ENCODE data around the gene PMEPA1.

The PMEPA1 gene

DNA sequence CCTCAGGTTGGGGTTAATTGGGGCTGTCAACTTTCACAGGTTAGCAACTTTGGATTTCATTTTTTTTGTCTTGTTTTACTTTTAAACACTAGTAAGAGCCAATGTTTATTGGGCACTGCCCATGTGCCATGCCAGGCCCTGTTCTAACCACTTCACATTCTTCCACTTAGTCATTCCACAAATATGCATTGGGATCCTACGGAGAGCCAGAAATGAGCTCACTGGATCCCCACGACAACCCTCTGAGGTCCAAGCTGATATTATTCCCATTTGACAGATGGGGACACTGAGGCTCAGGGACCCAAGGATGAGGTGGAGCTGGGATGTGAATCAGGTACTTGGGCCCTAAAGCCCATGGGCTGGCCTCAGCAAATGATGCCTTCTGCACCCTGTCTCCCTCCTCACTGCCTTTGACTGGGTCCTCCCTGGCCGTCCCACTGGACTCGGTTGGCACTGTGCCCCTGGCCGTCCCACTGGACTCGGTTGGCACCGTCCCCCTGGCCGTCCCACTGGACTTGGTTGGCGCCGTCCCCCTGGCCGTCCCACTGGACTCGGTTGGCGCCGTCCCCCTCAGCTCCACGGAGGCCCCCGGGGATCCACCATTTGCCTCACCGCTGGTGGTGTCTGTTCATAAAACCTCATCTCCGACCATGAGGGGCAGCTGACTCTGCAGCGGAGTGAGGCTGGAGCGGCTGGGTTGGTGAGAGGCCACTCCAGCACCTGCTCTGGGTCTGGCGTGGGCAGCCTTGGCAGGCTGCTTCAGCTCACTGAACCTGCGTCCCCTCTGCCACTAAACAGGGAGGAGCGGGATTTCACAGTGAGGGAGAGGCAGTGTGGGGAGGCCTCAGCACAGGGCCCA, 4.8 kb upstream of the PMEPA1 start:
- Histone ChIP-seq H3K36me3 (ENCODE audit: control insufficient read depth, insufficient read depth, low read length) (no peaks in the 10 kb centered on the region), H3K4me1 (ENCODE audit: control insufficient read depth, insufficient read depth, low read length) (peaks cover 12% of the 10 kb centered on the region), H3K27me3 (ENCODE audit: control insufficient read depth, insufficient read depth, low read length) (no peaks in the 10 kb centered on the region), H3K4me3 (ENCODE audit: low read length) (no peak overlapping the region), H3K9ac (ENCODE audit: low read length) (no peak overlapping the region), H3K27ac (ENCODE audit: low read depth, low read length) (peak overlapping the region; percentile 40)

DNA sequence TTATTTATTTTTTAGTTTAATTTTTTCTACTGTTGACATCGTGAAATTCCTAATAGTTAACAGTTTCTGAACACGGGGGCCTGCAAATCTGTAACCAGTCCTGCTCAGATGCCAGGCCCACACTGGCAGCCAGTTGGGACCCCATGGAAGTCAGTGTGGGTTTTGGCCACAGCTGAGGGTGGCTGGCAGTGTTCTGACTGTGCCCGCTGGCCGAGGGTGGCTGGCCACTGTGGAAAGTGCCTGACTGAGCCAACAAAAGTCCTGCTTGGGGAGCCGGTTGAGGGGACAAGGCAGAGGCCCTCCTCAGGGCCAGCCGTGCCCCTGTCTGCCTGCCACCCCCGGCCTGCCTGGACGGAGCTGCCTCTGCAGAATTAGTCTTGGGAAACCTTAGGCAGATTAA, 4.1 kb upstream of the PMEPA1 start:
- no peak overlapping the region for H3K9ac ChIP-seq (ENCODE audit: low read length)
- no peaks in the 10 kb centered on the region for H3K36me3 ChIP-seq (ENCODE audit: control insufficient read depth, insufficient read depth, low read length)
- H3K4me3 ChIP-seq (ENCODE audit: low read length): no peak overlapping the region
- peaks cover 11% of the 10 kb centered on the region for H3K4me1 ChIP-seq (ENCODE audit: control insufficient read depth, insufficient read depth, low read length)
- no peaks in the 10 kb centered on the region for H3K27me3 ChIP-seq (ENCODE audit: control insufficient read depth, insufficient read depth, low read length)
- H3K27ac ChIP-seq (ENCODE audit: low read depth, low read length): peak overlapping the region; percentile 40

DNA sequence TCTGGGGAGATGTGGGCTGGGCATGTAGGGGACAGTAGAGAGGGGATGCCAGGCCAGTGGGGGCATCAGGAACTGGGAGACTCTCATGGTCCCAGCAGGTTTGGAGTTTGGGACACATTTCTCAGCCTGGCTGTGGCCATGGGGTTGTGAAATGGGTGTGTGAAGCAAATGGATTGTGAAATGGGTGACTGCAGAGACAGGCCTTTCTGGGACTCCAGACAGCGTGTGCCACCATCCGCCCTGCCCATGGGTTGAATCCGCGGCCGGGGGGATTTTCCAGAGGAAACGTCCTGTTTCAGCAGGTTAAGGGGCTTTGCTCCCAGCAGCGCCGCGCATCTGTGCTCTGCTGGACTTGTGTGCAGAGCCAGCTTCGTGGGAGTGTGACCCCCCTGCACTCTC, 3.7 kb upstream of the PMEPA1 start:
- Histone ChIP-seq H3K4me1 (ENCODE audit: control insufficient read depth, insufficient read depth, low read length) (peaks cover 12% of the 10 kb centered on the region), H3K27ac (ENCODE audit: low read depth, low read length) (no peak overlapping the region), H3K27me3 (ENCODE audit: control insufficient read depth, insufficient read depth, low read length) (no peaks in the 10 kb centered on the region), H3K36me3 (ENCODE audit: control insufficient read depth, insufficient read depth, low read length) (no peaks in the 10 kb centered on the region), H3K9ac (ENCODE audit: low read length) (no peak overlapping the region), H3K4me3 (ENCODE audit: low read length) (no peak overlapping the region)

DNA sequence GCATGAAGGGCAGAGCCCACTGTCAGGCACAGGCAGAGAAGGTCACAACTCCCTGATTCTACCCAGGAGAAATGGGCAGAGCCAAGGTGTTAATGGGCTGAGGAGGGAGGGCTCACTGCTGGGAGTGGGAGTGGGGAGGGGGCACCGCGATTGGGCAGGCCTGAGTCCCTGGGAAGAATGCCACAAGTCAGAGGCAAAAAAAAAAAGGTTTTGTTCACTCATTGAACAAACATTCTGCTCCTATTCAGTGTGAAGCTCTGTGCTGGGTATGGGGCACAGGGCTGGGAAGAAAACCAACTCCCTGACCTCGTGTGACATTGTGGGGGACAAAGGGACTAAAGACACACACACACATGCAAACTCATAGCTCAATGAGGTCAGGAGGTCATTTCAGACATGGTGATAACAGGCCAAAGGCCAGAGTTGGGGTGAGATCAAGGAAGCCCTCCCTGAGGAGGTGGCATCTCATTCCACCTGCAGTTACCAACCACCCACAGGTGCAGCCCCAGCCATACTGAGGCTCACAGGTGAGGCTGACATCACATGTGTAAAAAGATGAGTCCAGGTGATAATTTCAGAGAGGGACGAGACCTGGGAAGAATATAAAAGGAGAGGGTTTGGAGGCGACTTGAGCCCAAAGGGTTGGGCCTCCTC, 3.2 kb upstream of the PMEPA1 start:
- Histone ChIP-seq H3K27me3 (ENCODE audit: control insufficient read depth, insufficient read depth, low read length) (no peaks in the 10 kb centered on the region), H3K4me1 (ENCODE audit: control insufficient read depth, insufficient read depth, low read length) (peaks cover 13% of the 10 kb centered on the region), H3K27ac (ENCODE audit: low read depth, low read length) (no peak overlapping the region), H3K4me3 (ENCODE audit: low read length) (no peak overlapping the region), H3K9ac (ENCODE audit: low read length) (no peak overlapping the region), H3K36me3 (ENCODE audit: control insufficient read depth, insufficient read depth, low read length) (no peaks in the 10 kb centered on the region)

DNA sequence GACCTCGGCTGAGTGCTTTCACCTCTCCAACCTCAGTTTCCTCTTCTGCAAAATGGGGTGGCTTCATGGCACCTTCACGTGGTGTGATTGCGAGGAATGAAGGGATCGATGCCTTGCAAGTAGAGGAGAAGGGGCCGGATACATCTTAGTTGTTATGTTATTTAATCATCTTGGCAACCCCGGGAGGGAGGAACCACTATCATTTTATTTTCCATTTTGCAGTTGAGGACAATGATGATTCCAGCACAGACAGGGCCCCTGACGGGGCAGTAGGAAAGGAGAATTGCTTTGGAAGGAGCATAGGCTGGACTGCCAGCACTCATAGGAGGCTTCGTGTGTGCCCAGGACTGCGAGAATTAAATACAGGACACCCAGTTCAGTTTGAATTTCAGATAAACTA, 2.5 kb upstream of the PMEPA1 start:
- H3K9ac ChIP-seq (ENCODE audit: low read length): no peak overlapping the region
- H3K27me3 ChIP-seq (ENCODE audit: control insufficient read depth, insufficient read depth, low read length): no peaks in the 10 kb centered on the region
- no peak overlapping the region for H3K4me3 ChIP-seq (ENCODE audit: low read length)
- H3K27ac ChIP-seq (ENCODE audit: low read depth, low read length): no peak overlapping the region
- H3K36me3 ChIP-seq (ENCODE audit: control insufficient read depth, insufficient read depth, low read length): no peaks in the 10 kb centered on the region
- H3K4me1 ChIP-seq (ENCODE audit: control insufficient read depth, insufficient read depth, low read length): peaks cover 13% of the 10 kb centered on the region

DNA sequence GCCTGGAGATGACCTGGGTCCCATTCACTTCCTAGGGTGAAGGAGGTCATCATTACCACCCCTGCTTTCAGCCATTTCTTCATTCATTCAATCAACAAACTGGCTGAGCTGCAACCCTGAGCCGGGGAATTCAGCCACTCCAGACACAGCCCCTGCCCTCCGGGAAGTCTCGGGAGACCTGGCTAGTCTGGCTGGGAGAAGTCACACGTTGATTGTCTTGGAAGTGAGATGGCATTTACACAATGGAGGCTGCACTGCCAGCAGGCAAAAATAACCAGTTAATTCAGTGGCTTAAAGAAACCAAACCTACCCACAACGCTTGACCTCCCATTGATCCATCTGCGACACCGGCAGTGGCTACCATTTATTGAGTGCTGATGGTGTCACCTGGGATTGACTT, 2.0 kb upstream of the PMEPA1 start:
- Histone ChIP-seq H3K4me1 (ENCODE audit: control insufficient read depth, insufficient read depth, low read length) (peaks cover 13% of the 10 kb centered on the region), H3K36me3 (ENCODE audit: control insufficient read depth, insufficient read depth, low read length) (no peaks in the 10 kb centered on the region), H3K27ac (ENCODE audit: low read depth, low read length) (no peak overlapping the region), H3K4me3 (ENCODE audit: low read length) (no peak overlapping the region), H3K27me3 (ENCODE audit: control insufficient read depth, insufficient read depth, low read length) (no peaks in the 10 kb centered on the region), H3K9ac (ENCODE audit: low read length) (no peak overlapping the region)

DNA sequence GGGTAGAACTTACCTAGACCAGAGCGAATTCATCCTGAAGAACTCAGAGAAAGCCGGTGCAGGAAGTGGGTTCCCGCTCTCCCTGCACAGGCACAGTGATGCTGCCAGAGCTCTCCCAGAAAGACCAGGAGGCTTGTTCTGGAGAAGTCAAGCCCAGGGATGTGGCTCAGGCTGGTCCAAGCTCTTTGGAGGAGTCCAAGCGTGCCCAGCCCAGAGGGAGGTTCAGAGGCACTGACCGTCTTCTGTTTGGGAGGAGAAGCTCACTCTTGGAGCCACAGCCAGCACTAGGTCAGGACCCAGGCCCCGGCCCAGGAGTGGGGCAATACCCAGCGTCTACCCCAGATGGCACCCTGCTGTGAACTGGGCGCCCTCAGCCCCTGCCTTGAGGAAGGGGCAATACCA, 1.5 kb upstream of the PMEPA1 start:
- peaks cover 13% of the 10 kb centered on the region for H3K4me1 ChIP-seq (ENCODE audit: control insufficient read depth, insufficient read depth, low read length)

DNA sequence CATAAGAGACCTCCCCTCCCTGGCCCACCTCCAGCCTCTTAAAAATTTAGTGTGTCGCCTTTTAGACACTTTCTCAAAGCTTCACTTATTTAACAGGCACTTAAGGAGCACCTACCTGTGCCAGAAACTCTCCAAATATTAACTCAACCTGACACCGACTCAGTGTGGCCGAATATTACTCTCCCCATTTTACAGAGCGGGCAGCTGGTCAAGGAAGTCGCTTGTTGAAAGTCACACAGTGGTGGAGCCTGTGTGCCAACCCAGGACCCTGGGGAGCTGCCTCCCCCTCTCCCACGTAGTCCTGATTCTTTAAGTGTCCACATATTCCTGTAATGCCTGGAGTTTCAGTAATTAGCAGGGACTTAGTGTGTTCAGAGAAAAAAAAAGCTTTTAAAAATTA, 1.0 kb upstream of the PMEPA1 start:
- no peaks in the 10 kb centered on the region for H3K27me3 ChIP-seq (ENCODE audit: control insufficient read depth, insufficient read depth, low read length)
- H3K9ac ChIP-seq (ENCODE audit: low read length): no peak overlapping the region
- H3K4me3 ChIP-seq (ENCODE audit: low read length): peak overlapping the region; percentile 83
- H3K36me3 ChIP-seq (ENCODE audit: control insufficient read depth, insufficient read depth, low read length): no peaks in the 10 kb centered on the region
- no peak overlapping the region for H3K27ac ChIP-seq (ENCODE audit: low read depth, low read length)
- peaks cover 13% of the 10 kb centered on the region for H3K4me1 ChIP-seq (ENCODE audit: control insufficient read depth, insufficient read depth, low read length)

More for the DNA sequence above, 1.5 kb upstream of the PMEPA1 start:
- Histone ChIP-seq H3K36me3 (ENCODE audit: control insufficient read depth, insufficient read depth, low read length) (no peaks in the 10 kb centered on the region), H3K27ac (ENCODE audit: low read depth, low read length) (peak overlapping the region; percentile 35), H3K27me3 (ENCODE audit: control insufficient read depth, insufficient read depth, low read length) (no peaks in the 10 kb centered on the region), H3K4me3 (ENCODE audit: low read length) (peak overlapping the region; percentile 83), H3K9ac (ENCODE audit: low read length) (no peak overlapping the region)

DNA sequence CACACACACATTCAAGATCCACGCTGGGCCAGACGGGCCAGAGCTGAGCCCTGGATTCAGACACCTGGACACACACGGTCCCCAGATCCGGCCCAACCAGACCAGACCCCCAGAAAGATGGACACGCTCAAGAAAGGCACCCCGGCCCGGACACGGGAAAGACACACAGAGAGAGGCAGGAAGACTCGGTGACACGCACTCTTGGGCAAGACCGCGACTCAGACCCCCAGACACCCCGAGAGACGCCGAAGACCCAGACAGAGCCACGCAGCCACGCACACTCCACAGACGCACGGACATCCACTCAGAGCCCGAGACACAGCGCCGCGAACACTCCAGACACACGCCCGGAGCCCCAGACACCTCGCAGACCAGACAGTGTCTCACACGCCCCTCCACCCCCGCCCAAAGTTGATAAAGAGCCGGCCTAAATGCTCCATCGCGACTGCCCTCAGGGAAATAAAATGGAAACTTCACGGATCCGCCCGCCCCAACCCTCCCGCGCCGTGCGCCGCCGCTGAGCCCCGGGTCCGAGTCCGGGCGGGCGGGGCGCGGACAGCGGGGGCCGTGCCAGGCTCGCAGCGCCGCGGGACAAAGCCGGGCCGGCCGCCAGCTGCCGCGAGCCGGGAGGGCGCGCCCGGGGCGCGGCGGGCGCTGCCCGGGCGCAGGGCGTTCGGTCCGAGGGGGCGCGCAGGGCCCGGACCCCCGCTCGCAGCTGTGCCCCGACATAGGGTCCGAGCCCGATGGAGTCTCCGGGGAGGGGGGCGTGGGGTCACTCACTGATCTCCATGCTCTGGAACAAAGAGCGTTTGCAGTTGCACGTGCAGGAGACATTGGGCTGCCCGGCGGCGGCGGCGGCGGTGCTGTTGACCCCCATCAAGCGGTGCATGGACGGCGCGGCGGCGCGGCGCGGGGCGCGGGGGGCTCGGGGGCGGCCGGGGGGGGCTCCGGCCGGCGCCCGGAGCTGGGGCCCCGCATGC, 831 bp downstream of the PMEPA1 start:
- peak overlapping the region; percentile 68 for H3K4me3 ChIP-seq (ENCODE audit: low read length)
- H3K36me3 ChIP-seq (ENCODE audit: control insufficient read depth, insufficient read depth, low read length): no peaks in the 10 kb centered on the region
- H3K27me3 ChIP-seq (ENCODE audit: control insufficient read depth, insufficient read depth, low read length): no peaks in the 10 kb centered on the region
- peaks cover 8% of the 10 kb centered on the region for H3K4me1 ChIP-seq (ENCODE audit: control insufficient read depth, insufficient read depth, low read length)
- H3K27ac ChIP-seq (ENCODE audit: low read depth, low read length): peak overlapping the region; percentile 60
- H3K9ac ChIP-seq (ENCODE audit: low read length): no peak overlapping the region

DNA sequence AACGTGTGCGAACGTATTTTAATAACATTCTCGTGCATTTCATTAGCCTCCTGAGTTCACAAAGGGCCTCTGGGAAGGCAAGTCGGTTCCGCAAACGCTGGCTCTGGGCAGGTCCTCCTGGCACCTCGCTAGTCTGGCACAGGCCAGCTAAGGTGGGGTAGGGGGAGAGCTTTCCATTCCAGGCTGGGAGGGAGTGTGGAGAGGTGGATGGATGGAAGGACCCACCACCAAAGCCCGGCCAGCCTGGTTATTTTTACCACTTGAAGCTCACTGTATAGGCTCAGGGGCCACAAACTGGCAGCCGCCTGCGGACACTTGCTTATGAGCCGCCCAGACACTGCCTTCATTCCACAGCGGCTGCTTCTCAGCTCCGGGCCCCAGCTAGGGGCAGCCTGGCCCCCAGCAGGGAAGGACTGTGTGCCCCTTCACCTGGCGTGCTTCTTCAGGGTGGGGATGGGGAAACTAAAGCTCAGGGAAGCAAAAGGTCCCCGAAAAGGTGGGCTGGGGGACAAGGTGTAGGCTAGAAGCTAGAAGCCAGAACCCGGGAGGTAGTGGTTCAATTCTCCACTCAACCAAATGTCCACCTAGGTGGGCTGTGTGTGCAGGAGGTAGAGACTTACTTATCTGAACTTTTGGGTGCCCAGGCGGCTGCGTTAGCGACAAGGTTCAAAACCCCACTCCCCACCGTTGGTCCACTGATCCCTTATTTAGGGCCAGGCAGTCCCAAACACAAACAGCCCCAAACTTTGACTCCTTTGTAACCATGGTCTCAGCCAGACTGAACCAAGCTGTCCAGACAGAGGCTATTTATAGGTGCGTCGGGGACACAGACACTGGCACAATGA, 1.7 kb downstream of the PMEPA1 start:
- H3K36me3 ChIP-seq (ENCODE audit: control insufficient read depth, insufficient read depth, low read length): no peaks in the 10 kb centered on the region
- H3K4me1 ChIP-seq (ENCODE audit: control insufficient read depth, insufficient read depth, low read length): peaks cover 8% of the 10 kb centered on the region
- no peak overlapping the region for H3K9ac ChIP-seq (ENCODE audit: low read length)
- H3K27me3 ChIP-seq (ENCODE audit: control insufficient read depth, insufficient read depth, low read length): no peaks in the 10 kb centered on the region
- peak overlapping the region; percentile 60 for H3K27ac ChIP-seq (ENCODE audit: low read depth, low read length)
- H3K4me3 ChIP-seq (ENCODE audit: low read length): peak overlapping the region; percentile 68

DNA sequence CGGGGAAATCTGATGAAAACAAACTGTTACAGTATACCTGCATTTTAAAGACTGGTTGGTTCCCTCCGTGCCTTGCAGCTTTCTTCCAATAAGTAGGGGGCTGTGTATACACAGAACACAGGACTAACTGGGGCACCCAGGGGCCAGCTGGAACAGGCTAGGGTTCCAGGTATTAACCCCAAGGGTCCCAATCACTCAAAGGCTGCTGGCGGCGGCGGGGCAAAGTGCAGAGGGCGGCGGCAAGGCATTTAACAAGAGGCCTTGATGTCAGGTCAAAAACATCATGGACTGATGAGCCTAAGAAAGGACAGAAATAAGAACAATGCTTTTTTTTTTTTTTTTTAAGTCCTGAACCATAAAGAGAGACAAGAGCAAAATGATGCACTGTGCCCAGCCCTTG, 2.5 kb downstream of the PMEPA1 start:
- H3K4me3 ChIP-seq (ENCODE audit: low read length): peak overlapping the region; percentile 39
- no peaks in the 10 kb centered on the region for H3K36me3 ChIP-seq (ENCODE audit: control insufficient read depth, insufficient read depth, low read length)
- peaks cover 8% of the 10 kb centered on the region for H3K4me1 ChIP-seq (ENCODE audit: control insufficient read depth, insufficient read depth, low read length)
- H3K27ac ChIP-seq (ENCODE audit: low read depth, low read length): no peak overlapping the region
- H3K27me3 ChIP-seq (ENCODE audit: control insufficient read depth, insufficient read depth, low read length): no peaks in the 10 kb centered on the region
- no peak overlapping the region for H3K9ac ChIP-seq (ENCODE audit: low read length)
